Activated CD8-positive, alpha-beta memory T cell treated with anti-CD3 and anti-CD28 coated beads, Interleukin-2, amount 50 U/mL, for 48 hours (primary cell): ENCODE data around the gene IL1F10.

ENCODE experiments used
- DNase-seq: peaks from one replicate; pipeline ENCODE4 v3.0.0-alpha.2; 2020

Gene IL1F10

GRCh38 chr2:113060396-113060795 lies 7.4 kb upstream of the IL1F10 start:
- DNase-seq: no peak

GRCh38 chr2:113060796-113061195 lies 7.0 kb upstream of the IL1F10 start:
- no peak for DNase-seq

DNA sequence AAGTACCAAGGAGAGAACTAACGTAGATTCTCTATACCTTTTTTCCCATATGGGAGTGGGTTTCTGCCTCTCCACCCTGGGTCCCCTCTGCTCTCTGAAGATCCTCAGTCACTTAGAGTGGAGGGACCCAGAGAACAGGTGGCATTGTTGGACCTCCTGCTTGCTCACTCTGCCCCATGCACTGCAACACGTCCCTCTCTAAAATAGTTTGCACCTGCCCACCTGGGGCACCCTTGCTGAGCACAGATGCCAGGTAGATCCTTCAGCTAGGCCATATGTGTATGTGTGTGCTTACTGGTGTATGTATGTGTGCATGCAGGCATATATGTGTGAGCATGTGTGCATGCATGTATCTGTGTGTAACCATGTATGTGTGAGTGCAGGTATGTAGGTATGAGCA lies 6.5 kb upstream of the IL1F10 start:
- DNase-seq: no peak

GRCh38 chr2:113061896-113062770 lies 5.6 kb upstream of the IL1F10 start:
- no peak for DNase-seq

- DNase-seq: no peak
Observed at GRCh38 chr2:113064281-113064680, 3.5 kb upstream of the IL1F10 start.

DNA sequence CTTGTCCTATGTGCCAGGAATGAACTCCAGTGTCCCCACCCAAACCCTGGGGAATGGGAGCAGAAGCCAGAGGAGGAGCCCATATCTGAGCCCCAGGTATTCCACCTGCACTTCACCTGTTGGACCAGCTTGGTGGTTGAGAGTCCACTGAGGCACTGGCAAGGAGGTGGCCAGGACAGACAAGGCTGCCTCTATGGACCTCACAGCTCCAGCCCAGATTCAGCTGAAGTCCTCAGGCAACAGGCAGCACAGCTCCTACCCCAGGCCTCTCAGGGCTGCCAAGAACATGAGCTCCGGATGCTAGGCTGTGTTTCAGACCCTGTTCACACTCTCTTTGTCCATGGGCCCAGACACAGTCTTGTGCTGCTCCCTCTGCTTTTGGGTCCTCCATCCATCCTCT lies 2.9 kb upstream of the IL1F10 start:
- no peak for DNase-seq

DNA sequence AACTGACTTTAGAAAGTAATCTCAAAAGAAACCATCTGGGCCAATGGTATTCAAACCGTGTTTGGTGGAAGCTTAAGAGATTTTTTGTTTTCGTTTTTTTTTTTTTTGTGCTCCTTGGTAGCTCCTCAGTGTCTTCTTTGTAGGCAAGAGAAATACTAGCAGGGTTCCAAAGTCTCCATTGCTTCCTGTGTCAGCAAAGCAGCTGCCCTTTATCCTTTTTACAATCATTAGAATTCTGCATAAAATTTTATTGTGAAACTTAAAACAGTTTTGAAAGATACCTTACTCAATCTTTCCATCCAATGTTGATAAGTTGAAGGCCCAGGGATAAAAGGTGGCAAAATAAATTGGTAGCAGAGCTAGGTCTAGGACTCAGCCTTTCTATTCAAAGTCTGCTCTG lies 479 bp downstream of the IL1F10 start:
- no peak for DNase-seq

DNA sequence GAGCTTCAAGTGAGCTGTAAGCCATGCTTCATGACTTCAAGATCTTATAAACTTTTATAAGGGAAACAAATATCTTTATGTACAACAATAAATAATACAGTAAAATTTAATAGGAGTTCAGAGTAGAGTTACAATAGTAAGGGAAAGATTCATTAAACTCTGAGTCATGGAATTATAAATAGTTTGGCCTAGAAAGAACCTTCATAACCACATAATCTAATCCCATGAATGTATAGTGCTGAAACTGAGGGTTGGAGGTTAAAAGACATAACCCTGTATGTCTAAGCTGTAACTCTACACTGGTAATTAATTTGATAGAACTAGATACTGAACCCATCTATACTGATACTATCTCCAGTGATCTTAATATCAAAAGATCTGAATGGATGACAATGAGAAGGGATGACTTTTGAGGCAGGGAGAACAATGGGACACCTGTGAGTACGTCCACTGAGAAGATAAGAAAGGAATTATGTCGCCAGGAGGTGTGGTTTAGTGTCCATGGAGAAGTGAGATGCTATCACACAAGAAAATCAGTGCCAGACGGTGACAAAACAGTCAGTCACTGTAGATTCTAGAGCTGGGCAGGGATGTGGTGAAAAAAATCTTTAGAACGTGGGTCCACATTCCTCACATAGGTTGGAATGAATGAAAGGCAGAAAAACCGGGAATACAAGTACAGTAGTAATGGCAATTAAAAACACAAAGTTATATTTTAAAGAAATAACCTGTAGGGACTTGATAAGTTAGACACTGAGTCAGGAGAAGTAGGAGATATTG lies 1.1 kb downstream of the IL1F10 start:
- DNase-seq: no peak

GRCh38 chr2:113069676-113070605 lies 2.2 kb downstream of the IL1F10 start:
- no peak for DNase-seq

- no peak for DNase-seq
Observed at GRCh38 chr2:113070606-113070975, 2.8 kb downstream of the IL1F10 start.

DNA sequence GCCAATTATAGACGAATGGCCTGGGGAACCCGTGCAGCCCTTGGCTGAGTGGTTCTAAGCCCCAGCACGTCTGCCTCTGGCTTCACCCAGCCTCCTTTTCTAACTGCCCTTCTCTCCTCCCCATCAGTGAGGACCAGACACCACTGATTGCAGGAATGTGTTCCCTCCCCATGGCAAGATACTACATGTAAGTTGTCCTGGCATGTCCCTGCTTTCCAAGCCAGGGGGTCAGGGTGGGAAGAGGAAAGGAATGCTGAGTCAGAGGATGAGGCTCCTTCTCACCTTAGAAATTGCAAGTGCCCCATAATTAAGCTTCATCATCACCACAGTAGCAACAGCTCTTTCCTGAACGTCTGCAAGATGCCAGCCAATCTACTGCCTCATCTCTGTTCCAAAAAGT lies 4.8 kb downstream of the IL1F10 start:
- DNase-seq: no peak

GRCh38 chr2:113073325-113073834 lies 5.6 kb downstream of the IL1F10 start:
- DNase-seq: no peak

DNA sequence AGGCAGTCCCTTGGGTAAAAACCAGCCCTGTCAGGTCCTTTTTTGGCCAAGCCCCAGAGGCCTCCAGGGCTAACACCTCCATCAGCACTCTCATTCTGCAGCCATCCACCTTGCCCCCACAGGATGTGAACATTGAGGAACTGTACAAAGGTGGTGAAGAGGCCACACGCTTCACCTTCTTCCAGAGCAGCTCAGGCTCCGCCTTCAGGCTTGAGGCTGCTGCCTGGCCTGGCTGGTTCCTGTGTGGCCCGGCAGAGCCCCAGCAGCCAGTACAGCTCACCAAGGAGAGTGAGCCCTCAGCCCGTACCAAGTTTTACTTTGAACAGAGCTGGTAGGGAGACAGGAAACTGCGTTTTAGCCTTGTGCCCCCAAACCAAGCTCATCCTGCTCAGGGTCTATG lies 7.3 kb downstream of the IL1F10 start:
- DNase-seq: no peak

GRCh38 chr2:113075600-113075999 lies 7.8 kb downstream of the IL1F10 start:
- DNase-seq: no peak

- no peak for DNase-seq
Observed at GRCh38 chr2:113076954-113077669, 9.3 kb downstream of the IL1F10 start.

DNA sequence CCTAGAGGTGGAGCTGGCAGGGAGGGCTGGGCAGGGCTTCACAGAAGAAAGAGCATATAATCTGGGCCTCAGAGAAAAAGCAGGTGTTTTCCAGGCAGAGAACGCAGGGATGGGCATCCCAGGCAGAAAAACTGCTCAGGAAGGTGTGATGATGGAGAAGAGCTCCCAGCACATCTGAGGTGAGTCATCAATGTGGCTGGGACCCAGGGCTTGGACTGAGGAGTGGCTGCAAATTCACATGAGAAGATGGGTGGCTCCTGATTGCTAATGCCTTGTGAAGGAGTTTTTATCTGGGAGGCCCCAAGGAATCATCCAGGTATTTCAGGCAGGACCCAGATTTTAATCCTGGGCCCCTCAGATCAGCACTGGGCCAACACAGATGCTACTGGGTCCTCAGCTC lies 10.2 kb downstream of the IL1F10 start:
- DNase-seq: no peak

GRCh38 chr2:113078350-113078839 lies 10.6 kb downstream of the IL1F10 start:
- DNase-seq: no peak

DNA sequence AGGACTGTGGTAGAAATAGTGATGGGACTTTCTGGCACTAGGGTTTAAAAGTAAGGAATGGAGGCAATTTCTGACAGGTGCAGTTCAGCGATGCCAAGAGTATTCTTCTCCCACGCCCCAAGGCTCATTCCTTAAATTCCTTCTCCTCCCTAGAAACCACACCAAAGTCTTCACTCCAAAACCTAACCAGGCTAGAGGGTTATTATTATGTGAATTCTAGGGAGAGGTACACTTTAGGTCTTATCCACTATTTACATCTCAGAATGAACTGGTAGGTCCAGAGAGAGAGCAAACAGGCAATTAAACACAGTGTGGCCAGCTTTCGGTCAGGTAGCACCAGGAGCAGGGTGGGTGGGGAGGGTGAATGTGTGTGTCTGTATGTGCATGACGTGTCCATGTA lies 11.4 kb downstream of the IL1F10 start:
- DNase-seq: no peak

DNA sequence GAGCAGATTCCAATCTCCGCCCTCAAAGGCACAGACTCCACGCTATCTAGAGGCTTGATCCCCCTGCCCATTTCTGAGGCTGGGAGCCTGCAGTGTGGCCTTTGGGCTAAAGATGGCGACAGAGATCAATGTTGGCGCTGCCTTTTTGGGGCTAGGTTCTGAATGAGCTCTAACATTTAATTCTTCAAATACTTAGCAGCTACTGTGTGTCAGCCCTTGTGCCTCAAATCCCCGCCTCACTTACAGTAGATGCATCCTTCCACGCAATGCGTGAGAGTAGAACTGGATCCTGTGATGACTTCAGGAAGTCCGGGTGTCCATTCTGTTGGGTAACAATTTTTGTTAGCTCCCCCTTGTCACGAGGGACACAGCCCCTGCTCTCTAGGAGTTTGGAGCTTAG lies 12.4 kb downstream of the IL1F10 start:
- DNase-seq: peak; percentile 81

DNA sequence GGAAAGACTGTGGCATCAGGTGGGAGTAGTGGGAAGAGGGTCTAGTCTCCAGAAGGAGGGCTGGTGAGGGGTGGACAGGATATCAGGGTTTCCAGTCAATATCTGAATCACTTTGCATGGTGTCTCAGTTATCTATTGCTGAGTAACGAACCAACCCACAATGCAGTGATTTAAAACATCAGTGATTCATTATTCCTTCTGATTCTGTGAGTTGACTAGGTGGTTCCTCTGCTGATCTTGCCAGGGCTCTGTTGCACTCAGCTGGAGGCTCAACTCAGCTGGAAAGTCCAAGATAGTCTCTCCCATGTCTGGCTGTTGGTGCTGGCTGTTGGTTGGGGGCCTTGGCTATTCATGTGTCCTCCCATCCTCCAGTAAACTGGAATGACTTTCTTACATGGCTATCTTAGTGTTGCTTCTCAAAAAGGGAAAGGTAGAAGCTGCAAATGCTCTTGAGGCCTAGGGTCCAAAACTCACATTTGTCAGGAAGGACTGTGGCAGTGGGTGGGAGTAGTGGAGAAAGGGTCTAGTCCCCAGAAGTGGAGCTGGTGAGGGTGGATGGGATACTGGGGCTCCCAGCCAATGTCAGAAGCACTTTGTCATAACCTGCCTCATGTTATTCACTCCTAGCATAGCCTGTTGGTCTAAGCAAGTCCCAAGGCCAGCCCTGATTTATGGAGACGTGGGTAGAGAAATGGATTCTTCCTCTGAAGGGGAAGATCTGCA lies 13.9 kb downstream of the IL1F10 start:
- DNase-seq: no peak

DNA sequence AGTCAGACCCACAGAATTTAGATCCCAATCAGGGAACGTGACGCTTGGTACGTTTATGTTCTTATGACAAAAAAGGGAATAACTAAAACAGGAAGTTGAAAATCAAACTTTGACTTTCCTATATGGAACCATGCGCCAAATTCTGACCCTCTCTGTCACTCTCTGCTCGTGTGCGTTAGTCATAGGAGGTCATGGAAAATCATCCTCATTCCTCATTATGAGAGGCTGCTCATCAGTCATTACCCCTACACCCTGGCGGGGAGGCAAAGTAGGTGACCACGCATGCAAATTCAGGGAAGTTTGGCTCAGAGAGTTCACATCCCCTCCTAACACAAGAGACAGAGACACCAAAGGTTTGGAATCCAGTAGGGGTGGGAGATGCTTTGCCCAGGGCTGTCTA lies 15.5 kb downstream of the IL1F10 start:
- no peak for DNase-seq
